Gastrocnemius medialis (tissue), 4 donors: ENCODE data around the gene FNBP1L.
"Not testable (repeated sequence)": the region's sequence is repeated elsewhere in the genome, so short reads cannot be mapped to it uniquely, and the experiment has no call there.

ENCODE experiments used
- POLR2A ChIP-seq, 2 donors: fragments of 450-650 bp; IDR thresholded peaks; one replicate each; pipeline ENCODE4 v1.6.1; 2017; ENCODE audit warnings: antibody characterized with exemption in 2 of 2, mild to moderate bottlenecking in 2 of 2, moderate library complexity in 2 of 2
- TF ChIP-seq, protein P1 (sequence below), 5 experiments: fragments of 450-650 bp in 3 of 5; fragments of 200-600 bp in 2 of 5; sonication (generic) in 2 of 5; IDR thresholded peaks in 4 of 5; conservative IDR thresholded peaks in 1 of 5; 1 replicate in 4 of 5; 2 replicates in 1 of 5; pipeline ENCODE4 v1.5.1; 2016 to 2019; ENCODE audit warnings: antibody characterized with exemption in 5 of 5, mild to moderate bottlenecking in 3 of 5, moderate library complexity in 3 of 5

GRCh38 chr1:93481899-93482298 lies 34.0 kb downstream of the FNBP1L start:
- not testable (repeated sequence) for TF ChIP-seq POLR2A (IDR thresholded peaks at IDR 0.05)
- TF ChIP-seq, protein P1, sequence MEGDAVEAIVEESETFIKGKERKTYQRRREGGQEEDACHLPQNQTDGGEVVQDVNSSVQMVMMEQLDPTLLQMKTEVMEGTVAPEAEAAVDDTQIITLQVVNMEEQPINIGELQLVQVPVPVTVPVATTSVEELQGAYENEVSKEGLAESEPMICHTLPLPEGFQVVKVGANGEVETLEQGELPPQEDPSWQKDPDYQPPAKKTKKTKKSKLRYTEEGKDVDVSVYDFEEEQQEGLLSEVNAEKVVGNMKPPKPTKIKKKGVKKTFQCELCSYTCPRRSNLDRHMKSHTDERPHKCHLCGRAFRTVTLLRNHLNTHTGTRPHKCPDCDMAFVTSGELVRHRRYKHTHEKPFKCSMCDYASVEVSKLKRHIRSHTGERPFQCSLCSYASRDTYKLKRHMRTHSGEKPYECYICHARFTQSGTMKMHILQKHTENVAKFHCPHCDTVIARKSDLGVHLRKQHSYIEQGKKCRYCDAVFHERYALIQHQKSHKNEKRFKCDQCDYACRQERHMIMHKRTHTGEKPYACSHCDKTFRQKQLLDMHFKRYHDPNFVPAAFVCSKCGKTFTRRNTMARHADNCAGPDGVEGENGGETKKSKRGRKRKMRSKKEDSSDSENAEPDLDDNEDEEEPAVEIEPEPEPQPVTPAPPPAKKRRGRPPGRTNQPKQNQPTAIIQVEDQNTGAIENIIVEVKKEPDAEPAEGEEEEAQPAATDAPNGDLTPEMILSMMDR (IDR thresholded peaks at IDR 0.05 in 4 of 5, conservative IDR thresholded peaks at IDR 0.05 in 1 of 5) = not testable (repeated sequence)
